Anterior cingulate cortex (tissue), 58 donors: ENCODE results near the gene GYS1.

Experiments used
- DNase-seq, 58 donors: peaks; one replicate each; lab custom pipeline; 2025; lab: John Stamatoyannopoulos, UW

GYS1 gene

GRCh38 chr19:48991011-48991609 is 2.0 kb downstream of the GYS1 start:
- no peak for DNase-seq

GRCh38 chr19:48990400-48990799 is 2.7 kb downstream of the GYS1 start:
- DNase-seq: no peak

GRCh38 chr19:48989701-48990291 is 3.3 kb downstream of the GYS1 start:
- DNase-seq: peak in 20 of 58 donors; percentile 1 to 64 (median 14)

GRCh38 chr19:48988860-48989259 is 4.2 kb downstream of the GYS1 start:
- DNase-seq: no peak

- DNase-seq: no peak
Observed at GRCh38 chr19:48988286-48988685, 4.8 kb downstream of the GYS1 start.

GRCh38 chr19:48987323-48987722 is 5.8 kb downstream of the GYS1 start:
- no peak for DNase-seq

GRCh38 chr19:48986211-48986610 is 6.9 kb downstream of the GYS1 start:
- no peak for DNase-seq

- DNase-seq: no peak
Observed at GRCh38 chr19:48985711-48986110, 7.4 kb downstream of the GYS1 start.

GRCh38 chr19:48982280-48982679 is 10.8 kb downstream of the GYS1 start:
- DNase-seq: no peak

- DNase-seq: no peak
Observed at GRCh38 chr19:48977061-48977460, 16.0 kb downstream of the GYS1 start.

GRCh38 chr19:48975947-48976847 is 16.9 kb downstream of the GYS1 start:
- DNase-seq: no peak

- DNase-seq: peak in 53 of 58 donors; percentile 7 to 86 (median 51)
Observed at GRCh38 chr19:48970923-48971395, 22.1 kb downstream of the GYS1 start.

GRCh38 chr19:48970139-48970766 is 22.9 kb downstream of the GYS1 start:
- no peak for DNase-seq

- no peak for DNase-seq
Observed at GRCh38 chr19:48969276-48970138, 23.6 kb downstream of the GYS1 start.

- peak in 8 of 58 donors; percentile 2 to 20 (median 12) for DNase-seq
Observed at GRCh38 chr19:48968813-48969218, 24.3 kb downstream of the GYS1 start.

GRCh38 chr19:48968179-48968661 is 24.9 kb downstream of the GYS1 start:
- no peak for DNase-seq

- DNase-seq: peak in 38 of 58 donors; percentile 6 to 72 (median 36)
Observed at GRCh38 chr19:48967346-48968178, 25.5 kb downstream of the GYS1 start.

GRCh38 chr19:48966541-48967345 is 26.4 kb downstream of the GYS1 start:
- peak in 7 of 58 donors; percentile 9 to 33 (median 18) for DNase-seq
